ENCODE data around the gene NFIX. TPM values are rescaled to one million over a fixed set of nuclear protein-coding genes. Genes with fewer than 3 reads are reported as not detected.
A peak's percentile ranks its signal among the peaks of the same experiment; 100 is the strongest.

The NFIX gene
- total RNA-seq, 6 experiments from 2014 or later = 20.3 to 40.0 (median 26.7) TPM

DNA sequence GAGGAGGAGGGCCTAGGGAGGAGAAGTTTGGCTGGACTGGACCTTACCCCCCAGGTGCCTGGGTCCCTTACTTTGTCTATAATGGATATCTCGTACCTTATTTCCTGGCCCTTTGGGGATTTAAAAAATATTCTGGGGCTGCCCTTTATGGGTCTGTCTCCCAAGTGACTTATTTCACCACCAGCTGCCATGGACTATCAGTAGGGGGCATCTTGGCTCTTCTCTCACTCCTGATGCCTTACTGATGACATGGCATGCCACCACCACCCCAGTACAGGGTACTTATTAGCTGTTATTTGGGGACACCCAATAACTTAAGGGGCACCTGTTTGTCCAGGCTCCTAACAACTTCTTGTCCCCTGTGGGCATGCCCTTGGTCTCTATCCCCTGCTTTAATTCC, 38.0 kb downstream of the NFIX start:
- H3K36me3 ChIP-seq = no peaks in the 10 kb centered on the region
- intact Hi-C loops (cut with DNase I) = loop anchor here in 1 of 2 donors (10.0 kb wide), 1 partner anchor 62 kb away; no protein-coding TSS in a partner anchor
- no peak for TF ChIP-seq POLR2A (IDR thresholded peaks at IDR 0.05)
- TF ChIP-seq, protein P1, sequence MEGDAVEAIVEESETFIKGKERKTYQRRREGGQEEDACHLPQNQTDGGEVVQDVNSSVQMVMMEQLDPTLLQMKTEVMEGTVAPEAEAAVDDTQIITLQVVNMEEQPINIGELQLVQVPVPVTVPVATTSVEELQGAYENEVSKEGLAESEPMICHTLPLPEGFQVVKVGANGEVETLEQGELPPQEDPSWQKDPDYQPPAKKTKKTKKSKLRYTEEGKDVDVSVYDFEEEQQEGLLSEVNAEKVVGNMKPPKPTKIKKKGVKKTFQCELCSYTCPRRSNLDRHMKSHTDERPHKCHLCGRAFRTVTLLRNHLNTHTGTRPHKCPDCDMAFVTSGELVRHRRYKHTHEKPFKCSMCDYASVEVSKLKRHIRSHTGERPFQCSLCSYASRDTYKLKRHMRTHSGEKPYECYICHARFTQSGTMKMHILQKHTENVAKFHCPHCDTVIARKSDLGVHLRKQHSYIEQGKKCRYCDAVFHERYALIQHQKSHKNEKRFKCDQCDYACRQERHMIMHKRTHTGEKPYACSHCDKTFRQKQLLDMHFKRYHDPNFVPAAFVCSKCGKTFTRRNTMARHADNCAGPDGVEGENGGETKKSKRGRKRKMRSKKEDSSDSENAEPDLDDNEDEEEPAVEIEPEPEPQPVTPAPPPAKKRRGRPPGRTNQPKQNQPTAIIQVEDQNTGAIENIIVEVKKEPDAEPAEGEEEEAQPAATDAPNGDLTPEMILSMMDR (IDR thresholded peaks at IDR 0.05) = no peak
- no peaks in the 10 kb centered on the region for H3K27me3 ChIP-seq
- DNase-seq (no peak), ATAC-seq (no peak)
- no peak overlapping the region for H3K4me3 ChIP-seq
- WGBS (ENCODE audit: insufficient coverage, low coverage, low lambda C conversion rate, missing lambda C conversion rate) = no CpG with 5 or more reads among the region's 1 CpG
- no peak overlapping the region for H3K27ac ChIP-seq
- H3K9me3 ChIP-seq = no peaks in the 10 kb centered on the region
- H3K4me1 ChIP-seq = peaks cover 0 to 41% (median 19%) of the 10 kb centered on the region in 4 donors

DNA sequence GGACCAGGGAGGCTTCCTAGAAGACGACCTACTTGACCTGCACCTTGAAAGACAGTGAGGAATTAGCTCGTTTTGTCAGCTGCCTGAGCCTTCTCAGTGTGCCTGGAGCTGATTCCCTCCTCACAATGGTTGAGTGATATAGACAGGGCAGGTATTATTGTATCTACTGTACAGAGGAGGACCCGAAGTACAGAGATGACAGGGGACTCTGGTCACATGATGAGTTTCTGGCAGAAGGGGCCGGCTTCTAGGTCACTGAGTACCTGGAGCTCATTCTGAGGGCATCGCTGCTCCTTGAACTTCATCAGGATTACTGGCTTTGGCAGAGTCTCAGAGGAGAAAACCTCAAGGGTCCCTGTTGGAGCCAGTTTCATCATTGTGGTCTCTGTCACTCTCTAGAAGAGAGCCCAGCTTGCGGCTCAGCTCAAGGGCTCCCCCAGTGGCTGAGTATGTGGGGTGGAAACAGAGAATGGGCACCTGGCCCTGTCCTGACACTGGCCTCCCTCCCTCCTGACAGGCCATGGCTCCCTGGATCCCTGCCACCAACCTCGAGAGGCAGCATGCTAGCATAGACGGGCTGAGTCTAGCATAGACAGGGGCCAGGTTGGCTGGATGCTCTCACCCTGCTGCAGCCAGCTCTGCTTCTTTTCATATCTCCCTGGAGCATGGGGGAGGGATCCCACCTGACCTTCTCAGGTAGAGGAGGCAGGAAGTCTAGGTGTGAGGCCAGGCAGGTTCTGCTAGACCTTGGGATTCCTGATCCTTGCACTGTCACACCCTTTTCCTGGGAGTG, 38.7 kb downstream of the NFIX start:
- H3K27me3 ChIP-seq = no peaks in the 10 kb centered on the region
- WGBS (ENCODE audit: insufficient coverage, low coverage, low lambda C conversion rate, missing lambda C conversion rate) = 51% methylated on average over 5 of the region's 8 CpGs
- DNase-seq (peak; percentile 79 to 89 (median 88)), ATAC-seq (peak; percentile 85 to 87 (median 86))
- TF ChIP-seq, protein P1 (IDR thresholded peaks at IDR 0.05) = peak; percentile 76 to 91 (median 85)
- TF ChIP-seq POLR2A (IDR thresholded peaks at IDR 0.05) = no peak
- no peaks in the 10 kb centered on the region for H3K9me3 ChIP-seq
- no peak overlapping the region for H3K27ac ChIP-seq
- H3K4me3 ChIP-seq = no peak overlapping the region
- H3K36me3 ChIP-seq = no peaks in the 10 kb centered on the region
- peaks cover 0 to 48% (median 23%) of the 10 kb centered on the region in 4 donors for H3K4me1 ChIP-seq
- intact Hi-C loops (cut with DNase I) = loop anchor here in 1 of 2 donors (10.0 kb wide), 1 partner anchor 61 kb away; no protein-coding TSS in a partner anchor

DNA sequence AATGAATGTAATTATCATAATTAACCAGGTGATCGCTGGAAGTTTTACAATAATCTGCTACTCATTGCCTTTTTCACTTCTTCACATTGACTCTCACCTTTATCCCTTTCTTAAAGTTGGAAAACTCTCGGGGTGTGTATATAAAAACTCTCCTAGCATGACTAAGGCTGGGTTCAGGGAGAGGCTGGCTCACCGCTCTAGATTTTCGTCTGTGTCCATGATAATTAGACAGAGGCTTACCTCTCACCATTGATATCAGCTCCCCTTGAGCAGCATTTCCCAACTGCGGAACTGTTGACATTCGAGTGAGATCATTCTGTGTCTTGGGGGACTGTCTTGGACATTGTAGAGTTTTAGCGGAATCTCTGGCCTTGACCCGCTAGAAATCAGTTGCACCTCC, 39.4 kb downstream of the NFIX start:
- no peak for TF ChIP-seq POLR2A (IDR thresholded peaks at IDR 0.05)
- TF ChIP-seq, protein P1 (IDR thresholded peaks at IDR 0.05) = no peak
- Histone ChIP-seq H3K27me3 (no peaks in the 10 kb centered on the region), H3K4me1 (peaks cover 0 to 52% (median 26%) of the 10 kb centered on the region in 4 donors), H3K9me3 (no peaks in the 10 kb centered on the region), H3K27ac (no peak overlapping the region), H3K36me3 (no peaks in the 10 kb centered on the region), H3K4me3 (no peak overlapping the region)
- 87% methylated on average over 5 of the region's 8 CpGs for WGBS (ENCODE audit: insufficient coverage, low coverage, low lambda C conversion rate, missing lambda C conversion rate)
- intact Hi-C loops (cut with DNase I) = loop anchor here in 1 of 2 donors (5.0 to 10.0 kb wide), 2 partner anchors 52 to 60 kb away; no protein-coding TSS in a partner anchor
- ATAC-seq (no peak), DNase-seq (no peak)

DNA sequence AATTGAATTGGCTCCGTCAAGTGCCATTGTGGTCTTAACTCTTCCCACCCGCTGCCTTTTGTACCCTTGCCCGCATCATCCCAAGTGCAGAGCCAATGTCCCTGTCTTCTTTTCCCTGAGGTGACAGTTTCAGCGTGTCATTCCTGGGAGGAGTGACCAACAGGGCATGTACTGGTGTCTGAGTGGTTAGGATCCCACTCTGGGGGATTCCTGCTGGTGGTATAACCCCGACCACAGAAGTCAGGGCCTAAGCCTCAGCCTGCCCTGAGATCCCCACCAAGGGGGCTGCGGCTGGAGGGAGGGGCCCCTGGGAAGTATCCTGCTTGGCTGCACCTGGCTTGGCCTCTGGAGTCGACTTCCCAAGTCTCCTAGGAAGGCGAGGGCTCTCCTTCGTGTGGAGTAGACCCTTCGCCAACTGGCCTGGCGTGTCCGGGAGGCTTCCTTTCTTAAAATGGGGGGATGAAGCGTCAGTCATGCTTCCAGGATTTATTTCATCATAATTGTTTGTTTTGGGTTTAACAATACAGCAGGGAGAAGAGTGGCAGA, 40.6 kb downstream of the NFIX start:
- H3K9me3 ChIP-seq = no peaks in the 10 kb centered on the region
- intact Hi-C loops (cut with DNase I) = loop anchor here in 1 of 2 donors (5.0 to 10.0 kb wide), 2 partner anchors 54 to 59 kb away; no protein-coding TSS in a partner anchor
- peaks cover 0 to 52% (median 25%) of the 10 kb centered on the region in 4 donors for H3K4me1 ChIP-seq
- no peak overlapping the region for H3K4me3 ChIP-seq
- no peak overlapping the region for H3K27ac ChIP-seq
- ATAC-seq = no peak
- H3K36me3 ChIP-seq = no peaks in the 10 kb centered on the region
- no peaks in the 10 kb centered on the region for H3K27me3 ChIP-seq
- no peak for TF ChIP-seq POLR2A (IDR thresholded peaks at IDR 0.05)
- TF ChIP-seq, protein P1 (IDR thresholded peaks at IDR 0.05) = peak in 1 of 4 donors; percentile 4
- no peak for DNase-seq
- 69% methylated on average over 7 of the region's 13 CpGs for WGBS (ENCODE audit: insufficient coverage, low coverage, low lambda C conversion rate, missing lambda C conversion rate)
